ENCODE data around the gene AZIN2.

DNA sequence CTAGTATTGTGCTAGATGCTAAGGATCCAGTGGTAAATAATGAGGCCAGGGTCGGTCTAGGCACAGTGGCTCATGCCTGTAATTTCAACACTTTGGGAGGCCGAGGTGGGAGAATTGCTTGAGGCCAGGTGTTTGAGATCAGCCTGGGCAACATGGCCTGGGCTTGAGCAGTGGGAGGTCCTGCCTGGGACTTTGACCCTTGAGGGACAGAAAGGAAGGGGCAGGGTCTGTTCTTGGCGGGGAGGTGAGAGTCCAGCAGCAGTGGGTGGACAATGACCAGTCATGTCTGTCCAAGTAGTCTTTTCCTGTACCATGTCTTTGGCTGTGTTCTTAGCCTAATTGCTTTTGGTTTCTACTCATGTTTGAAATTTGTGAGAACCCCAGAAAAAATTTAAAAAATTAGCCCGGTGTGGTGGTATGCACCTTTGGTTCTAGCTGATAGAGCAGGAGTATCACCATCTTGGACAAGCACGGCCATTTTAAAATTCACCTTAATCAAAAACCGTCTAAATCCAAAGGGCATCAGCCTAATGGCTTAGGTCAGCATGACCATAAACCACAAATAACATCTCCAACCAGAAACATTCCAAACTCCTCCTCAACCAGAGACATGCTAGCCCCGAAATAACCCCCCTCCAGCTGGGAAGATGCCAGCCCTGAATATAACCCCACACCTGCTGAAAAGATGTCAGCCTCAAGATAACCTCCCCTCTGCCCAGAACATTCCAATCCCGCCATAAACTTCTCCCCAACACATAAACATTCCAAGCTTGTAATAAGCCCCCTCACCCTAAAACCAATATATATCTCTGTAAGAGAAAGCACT is 37.5 kb upstream of the AZIN2 start:
- TF ChIP-seq, protein P1, sequence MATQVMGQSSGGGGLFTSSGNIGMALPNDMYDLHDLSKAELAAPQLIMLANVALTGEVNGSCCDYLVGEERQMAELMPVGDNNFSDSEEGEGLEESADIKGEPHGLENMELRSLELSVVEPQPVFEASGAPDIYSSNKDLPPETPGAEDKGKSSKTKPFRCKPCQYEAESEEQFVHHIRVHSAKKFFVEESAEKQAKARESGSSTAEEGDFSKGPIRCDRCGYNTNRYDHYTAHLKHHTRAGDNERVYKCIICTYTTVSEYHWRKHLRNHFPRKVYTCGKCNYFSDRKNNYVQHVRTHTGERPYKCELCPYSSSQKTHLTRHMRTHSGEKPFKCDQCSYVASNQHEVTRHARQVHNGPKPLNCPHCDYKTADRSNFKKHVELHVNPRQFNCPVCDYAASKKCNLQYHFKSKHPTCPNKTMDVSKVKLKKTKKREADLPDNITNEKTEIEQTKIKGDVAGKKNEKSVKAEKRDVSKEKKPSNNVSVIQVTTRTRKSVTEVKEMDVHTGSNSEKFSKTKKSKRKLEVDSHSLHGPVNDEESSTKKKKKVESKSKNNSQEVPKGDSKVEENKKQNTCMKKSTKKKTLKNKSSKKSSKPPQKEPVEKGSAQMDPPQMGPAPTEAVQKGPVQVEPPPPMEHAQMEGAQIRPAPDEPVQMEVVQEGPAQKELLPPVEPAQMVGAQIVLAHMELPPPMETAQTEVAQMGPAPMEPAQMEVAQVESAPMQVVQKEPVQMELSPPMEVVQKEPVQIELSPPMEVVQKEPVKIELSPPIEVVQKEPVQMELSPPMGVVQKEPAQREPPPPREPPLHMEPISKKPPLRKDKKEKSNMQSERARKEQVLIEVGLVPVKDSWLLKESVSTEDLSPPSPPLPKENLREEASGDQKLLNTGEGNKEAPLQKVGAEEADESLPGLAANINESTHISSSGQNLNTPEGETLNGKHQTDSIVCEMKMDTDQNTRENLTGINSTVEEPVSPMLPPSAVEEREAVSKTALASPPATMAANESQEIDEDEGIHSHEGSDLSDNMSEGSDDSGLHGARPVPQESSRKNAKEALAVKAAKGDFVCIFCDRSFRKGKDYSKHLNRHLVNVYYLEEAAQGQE (IDR thresholded peaks at IDR 0.05) = no peak
- TF ChIP-seq CTCF (IDR thresholded peaks at IDR 0.05) (no peak), CHD4 (IDR thresholded peaks at IDR 0.05; ENCODE audit: borderline replicate concordance) (no peak), EP300 (IDR thresholded peaks at IDR 0.05) (no peak)
- TF ChIP-seq, protein P2, sequence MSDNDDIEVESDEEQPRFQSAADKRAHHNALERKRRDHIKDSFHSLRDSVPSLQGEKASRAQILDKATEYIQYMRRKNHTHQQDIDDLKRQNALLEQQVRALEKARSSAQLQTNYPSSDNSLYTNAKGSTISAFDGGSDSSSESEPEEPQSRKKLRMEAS (IDR thresholded peaks at IDR 0.05) = no peak
